ENCODE data around the gene LRCH4.
"Not testable (repeated sequence)": the region's sequence is repeated elsewhere in the genome, so short reads cannot be mapped to it uniquely, and the experiment has no call there.

Gene LRCH4

DNA sequence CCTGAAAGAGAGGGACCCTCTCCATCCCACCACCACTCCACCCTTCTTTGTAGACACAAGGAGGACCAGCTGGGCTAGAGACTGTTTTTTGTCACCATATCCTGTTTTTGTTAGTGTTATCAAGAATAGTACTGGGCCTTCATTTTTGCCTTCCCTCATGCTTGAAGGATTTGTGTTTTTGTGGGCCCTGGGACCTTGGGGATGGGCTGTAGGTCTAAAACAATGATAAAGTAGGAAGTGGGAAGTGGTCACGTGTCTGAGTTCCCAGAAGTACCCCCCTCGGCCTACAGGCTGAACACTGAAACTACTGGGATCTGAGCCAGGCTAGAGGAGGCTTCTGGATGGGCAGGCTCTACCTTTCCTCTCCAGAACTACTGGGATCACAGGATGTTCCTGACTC lies 38.1 kb downstream of the LRCH4 start:
- DNase-seq (ENCODE audit: insufficient read length, low spot score) (no peak), FAIRE-seq (no peak)
- TF ChIP-seq PAX5 (IDR thresholded peaks at IDR 0.05; ENCODE audit: insufficient read depth, low read length, severe bottlenecking) (no peak), POLR2AphosphoS5 (IDR thresholded peaks at IDR 0.05; ENCODE audit: low read depth, low read length) (no peak), TAF1 (IDR thresholded peaks at IDR 0.05; ENCODE audit: low read depth, low read length) (no peak), SPI1 (IDR thresholded peaks at IDR 0.05; ENCODE audit: low read depth, low read length) (peak; percentile 63)

DNA sequence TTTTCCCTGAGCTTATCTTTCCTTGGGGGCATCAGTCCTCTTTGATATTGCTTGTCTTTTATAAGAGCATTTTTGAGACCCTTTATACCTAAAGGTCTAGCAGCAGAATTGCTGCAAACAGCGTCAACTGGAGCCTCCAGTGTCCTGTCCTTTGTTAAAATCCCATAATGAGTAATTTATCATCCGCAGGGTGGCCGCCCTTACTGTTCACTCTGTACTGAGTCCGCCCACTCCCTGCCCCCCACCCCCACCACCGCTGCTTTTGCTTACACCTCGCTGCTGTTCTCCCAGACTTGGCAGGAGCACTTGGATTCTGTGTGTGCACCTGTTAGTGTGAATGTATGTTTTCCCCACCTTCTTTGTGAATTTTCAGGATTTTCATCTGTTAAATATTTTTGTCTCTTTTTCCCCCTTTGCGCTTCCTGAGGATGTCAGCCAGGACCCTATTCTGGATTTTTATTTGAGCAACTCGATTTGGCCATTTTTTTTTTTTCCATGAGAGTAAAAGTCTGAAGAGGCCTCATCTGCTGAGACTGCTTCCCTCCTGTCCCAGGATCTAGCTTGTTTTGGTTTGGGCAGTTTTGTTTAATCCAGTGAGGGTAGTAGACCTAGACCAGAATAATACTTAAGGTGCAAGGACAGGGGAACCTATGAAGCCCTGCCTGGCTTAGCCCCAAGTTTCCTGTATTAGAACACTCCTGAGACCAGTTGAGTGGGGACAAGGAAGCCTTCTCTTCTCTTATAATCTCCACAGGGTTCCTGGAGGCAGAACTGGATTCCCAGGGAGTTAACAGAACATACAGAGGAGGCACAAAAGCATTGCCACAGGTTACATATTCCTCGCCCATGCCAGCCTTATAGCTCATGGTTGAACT lies 38.8 kb downstream of the LRCH4 start:
- FAIRE-seq (no peak), DNase-seq (ENCODE audit: insufficient read length, low spot score) (no peak)
- no peak for TF ChIP-seq POLR2AphosphoS5 (IDR thresholded peaks at IDR 0.05; ENCODE audit: low read depth, low read length)
- no peak for TF ChIP-seq POU2F2 (IDR thresholded peaks at IDR 0.05; ENCODE audit: low read depth, low read length)
- no peak for TF ChIP-seq SPI1 (IDR thresholded peaks at IDR 0.05; ENCODE audit: low read depth, low read length)
- TF ChIP-seq POLR2A (IDR thresholded peaks at IDR 0.05; ENCODE audit: low read depth, low read length) = no peak
- no peak for TF ChIP-seq PAX5 (IDR thresholded peaks at IDR 0.05; ENCODE audit: insufficient read depth, low read length, severe bottlenecking)
- TF ChIP-seq TAF1 (IDR thresholded peaks at IDR 0.05; ENCODE audit: low read depth, low read length) = no peak

DNA sequence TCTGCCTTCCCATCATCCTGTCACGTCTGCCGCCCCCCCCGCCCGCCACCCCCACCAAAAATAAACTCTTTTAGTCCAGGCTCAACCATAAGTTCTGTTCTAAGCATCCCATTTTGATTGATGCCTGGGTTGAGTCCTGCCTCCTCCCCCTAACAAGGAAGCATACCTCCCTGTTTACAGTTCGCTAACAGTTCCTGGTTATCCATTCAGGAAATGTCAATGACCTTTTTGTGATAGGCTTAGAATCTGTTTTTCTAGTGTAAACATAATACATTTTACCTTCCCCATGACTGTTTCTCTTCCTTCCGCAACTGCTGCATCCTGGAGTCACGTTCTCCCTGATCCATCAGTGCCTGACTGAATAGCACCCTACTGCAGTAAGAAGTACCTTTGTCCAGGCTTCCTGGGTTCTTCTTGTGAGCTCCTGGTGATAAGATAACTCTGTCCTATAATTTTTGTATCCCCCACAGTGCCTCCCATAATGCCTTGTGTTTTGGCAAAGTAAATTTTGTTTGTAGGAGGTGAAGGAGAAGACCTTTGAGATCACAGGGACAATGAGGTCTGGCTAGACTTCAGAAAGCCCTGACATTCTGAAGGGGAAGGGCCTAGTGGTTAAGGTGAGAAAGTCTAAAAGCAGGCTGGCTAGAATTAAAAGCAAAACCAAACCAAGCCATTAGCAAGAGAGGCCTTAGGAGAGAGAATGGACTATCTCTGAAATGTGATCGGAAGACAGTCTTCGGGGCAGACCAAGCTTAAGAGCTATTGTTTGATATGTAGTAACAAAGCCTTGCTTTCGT lies 39.6 kb downstream of the LRCH4 start:
- no peak for DNase-seq (ENCODE audit: insufficient read length, low spot score)
- TF ChIP-seq POU2F2 (IDR thresholded peaks at IDR 0.05; ENCODE audit: low read depth, low read length) = no peak
- TF ChIP-seq SPI1 (IDR thresholded peaks at IDR 0.05; ENCODE audit: low read depth, low read length) = no peak
- TF ChIP-seq POLR2AphosphoS5 (IDR thresholded peaks at IDR 0.05; ENCODE audit: low read depth, low read length) = no peak
- TF ChIP-seq TAF1 (IDR thresholded peaks at IDR 0.05; ENCODE audit: low read depth, low read length) = no peak
- TF ChIP-seq POLR2A (IDR thresholded peaks at IDR 0.05; ENCODE audit: low read depth, low read length) = no peak
- TF ChIP-seq PAX5 (IDR thresholded peaks at IDR 0.05; ENCODE audit: insufficient read depth, low read length, severe bottlenecking) = no peak
- peak; percentile 5 for FAIRE-seq

DNA sequence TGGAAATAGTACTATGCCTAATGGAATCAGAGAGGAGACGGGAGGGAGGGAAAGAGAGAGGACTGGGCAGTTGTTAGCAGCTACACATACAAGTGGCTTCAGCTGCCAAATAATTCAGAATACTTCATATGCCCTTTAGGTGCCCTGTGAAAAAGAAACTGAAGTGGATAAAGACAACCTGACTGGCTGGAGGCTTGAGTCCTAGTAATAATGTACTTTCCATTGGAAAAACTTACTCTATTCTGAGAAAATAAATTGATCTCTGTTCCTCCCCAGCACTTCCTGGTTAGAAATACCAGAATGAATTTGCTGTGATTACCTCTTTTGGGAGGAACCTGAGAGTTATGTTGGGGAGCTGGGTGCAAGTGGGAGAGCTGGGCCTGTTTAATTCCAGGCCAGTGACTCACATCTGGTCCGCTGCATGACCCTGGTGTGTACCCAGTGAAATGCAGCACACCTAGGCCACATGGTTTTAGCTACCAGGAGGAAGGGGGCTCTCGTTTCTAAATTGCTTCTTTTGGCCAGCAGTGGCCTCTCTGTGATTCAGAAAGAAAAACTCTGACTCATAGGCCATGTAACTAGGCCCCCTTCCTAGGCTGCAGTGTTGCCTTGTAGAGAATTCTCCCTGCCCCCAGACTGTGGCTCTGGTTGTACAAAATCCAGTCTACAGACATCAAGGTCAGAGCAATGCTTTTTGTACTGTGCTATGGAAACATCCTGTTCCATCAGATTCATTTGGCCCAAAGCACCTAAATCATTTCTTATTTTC lies 40.4 kb downstream of the LRCH4 start:
- FAIRE-seq = peak; percentile 84
- no peak for DNase-seq (ENCODE audit: insufficient read length, low spot score)
- TF ChIP-seq POLR2AphosphoS5 (IDR thresholded peaks at IDR 0.05; ENCODE audit: low read depth, low read length) (peak; percentile 40; the same call in 1 of the 2 replicates), TAF1 (IDR thresholded peaks at IDR 0.05; ENCODE audit: low read depth, low read length) (peak; percentile 23; the same call in 1 of the 2 replicates), PAX5 (IDR thresholded peaks at IDR 0.05; ENCODE audit: insufficient read depth, low read length, severe bottlenecking) (no peak), POU2F2 (IDR thresholded peaks at IDR 0.05; ENCODE audit: low read depth, low read length) (no peak), POLR2A (IDR thresholded peaks at IDR 0.05; ENCODE audit: low read depth, low read length) (peak; percentile 57; the same call in 1 of the 2 replicates), SPI1 (IDR thresholded peaks at IDR 0.05; ENCODE audit: low read depth, low read length) (peak; percentile 75)

DNA sequence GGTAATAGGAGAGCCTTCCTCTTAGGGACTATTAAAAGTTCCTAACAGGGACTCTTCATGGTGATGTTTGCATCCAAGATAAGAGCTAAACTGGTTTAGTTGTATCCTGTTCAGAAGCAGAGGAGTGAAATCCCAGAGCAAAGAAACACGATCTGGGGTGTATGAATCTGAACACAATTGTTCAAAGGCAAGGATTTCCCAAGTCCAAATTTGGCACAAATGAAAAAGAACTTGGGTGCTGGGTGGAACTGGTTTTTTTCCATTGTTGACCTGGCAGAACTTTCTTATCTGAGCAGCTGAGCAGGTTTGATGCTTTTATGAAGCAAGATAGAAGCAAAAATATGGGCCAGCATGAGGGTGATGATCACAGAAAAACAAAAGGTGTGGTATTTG lies 41.0 kb downstream of the LRCH4 start:
- FAIRE-seq = no peak

DNA sequence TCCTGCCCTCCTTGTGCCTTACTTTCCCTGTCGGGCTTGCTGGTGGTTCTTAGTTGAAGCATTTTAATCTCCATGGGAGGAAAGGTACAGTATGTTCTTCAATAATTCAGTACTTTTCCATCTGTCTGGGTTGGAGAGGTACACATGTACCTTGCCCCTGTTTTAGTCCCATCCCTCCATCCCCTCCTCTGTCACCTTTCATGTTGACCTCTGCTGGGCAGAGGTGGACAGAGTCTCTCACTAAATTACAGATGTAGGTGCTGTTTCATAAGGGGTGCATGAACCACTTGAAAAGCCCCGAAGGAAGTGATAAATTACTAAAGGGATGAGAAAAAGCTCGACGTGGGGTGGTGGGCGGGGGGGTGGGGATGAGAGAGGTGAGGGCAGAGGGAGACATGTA lies 41.5 kb downstream of the LRCH4 start:
- DNase-seq (ENCODE audit: insufficient read length, low spot score) = no peak
- FAIRE-seq = no peak
- TF ChIP-seq POLR2AphosphoS5 (IDR thresholded peaks at IDR 0.05; ENCODE audit: low read depth, low read length) = no peak
- TF ChIP-seq SPI1 (IDR thresholded peaks at IDR 0.05; ENCODE audit: low read depth, low read length) = no peak; the same call in 1 of the 2 replicates
- TF ChIP-seq POLR2A (IDR thresholded peaks at IDR 0.05; ENCODE audit: low read depth, low read length) = no peak
- TF ChIP-seq POU2F2 (IDR thresholded peaks at IDR 0.05; ENCODE audit: low read depth, low read length) = no peak
- no peak for TF ChIP-seq TAF1 (IDR thresholded peaks at IDR 0.05; ENCODE audit: low read depth, low read length)
- TF ChIP-seq PAX5 (IDR thresholded peaks at IDR 0.05; ENCODE audit: insufficient read depth, low read length, severe bottlenecking) = no peak

More for the DNA sequence above, 41.0 kb downstream of the LRCH4 start:
- TF ChIP-seq PAX5 (IDR thresholded peaks at IDR 0.05; ENCODE audit: insufficient read depth, low read length, severe bottlenecking) = no peak
- TF ChIP-seq TAF1 (IDR thresholded peaks at IDR 0.05; ENCODE audit: low read depth, low read length) = no peak
- TF ChIP-seq POU2F2 (IDR thresholded peaks at IDR 0.05; ENCODE audit: low read depth, low read length) = no peak
- no peak; the same call in 1 of the 2 replicates for TF ChIP-seq POLR2A (IDR thresholded peaks at IDR 0.05; ENCODE audit: low read depth, low read length)
- TF ChIP-seq POLR2AphosphoS5 (IDR thresholded peaks at IDR 0.05; ENCODE audit: low read depth, low read length) = no peak
- no peak for TF ChIP-seq SPI1 (IDR thresholded peaks at IDR 0.05; ENCODE audit: low read depth, low read length)
- no peak for DNase-seq (ENCODE audit: insufficient read length, low spot score)

DNA sequence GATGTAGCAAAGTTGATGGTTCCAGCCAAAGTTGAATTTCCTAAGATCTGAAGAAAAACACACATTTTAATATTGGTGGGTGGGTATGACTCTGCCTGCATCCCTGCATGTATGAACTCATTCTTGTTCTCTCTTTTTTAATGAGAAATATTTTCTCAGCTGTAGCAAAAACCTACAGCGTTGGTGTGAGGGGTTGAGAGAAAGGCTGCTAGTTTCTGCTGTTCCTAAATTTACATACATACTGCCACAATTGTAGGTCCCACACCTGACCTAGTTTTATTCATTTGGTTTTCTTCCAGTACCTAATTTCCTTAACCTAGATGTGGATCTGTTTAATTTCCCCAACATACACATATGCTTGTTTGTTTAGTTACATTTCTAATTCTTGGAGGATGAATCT lies 42.3 kb downstream of the LRCH4 start:
- no peak for FAIRE-seq
- TF ChIP-seq POLR2AphosphoS5 (IDR thresholded peaks at IDR 0.05; ENCODE audit: low read depth, low read length) (no peak), PAX5 (IDR thresholded peaks at IDR 0.05; ENCODE audit: insufficient read depth, low read length, severe bottlenecking) (no peak), SPI1 (IDR thresholded peaks at IDR 0.05; ENCODE audit: low read depth, low read length) (no peak), TAF1 (IDR thresholded peaks at IDR 0.05; ENCODE audit: low read depth, low read length) (no peak), POLR2A (IDR thresholded peaks at IDR 0.05; ENCODE audit: low read depth, low read length) (no peak), POU2F2 (IDR thresholded peaks at IDR 0.05; ENCODE audit: low read depth, low read length) (no peak)

DNA sequence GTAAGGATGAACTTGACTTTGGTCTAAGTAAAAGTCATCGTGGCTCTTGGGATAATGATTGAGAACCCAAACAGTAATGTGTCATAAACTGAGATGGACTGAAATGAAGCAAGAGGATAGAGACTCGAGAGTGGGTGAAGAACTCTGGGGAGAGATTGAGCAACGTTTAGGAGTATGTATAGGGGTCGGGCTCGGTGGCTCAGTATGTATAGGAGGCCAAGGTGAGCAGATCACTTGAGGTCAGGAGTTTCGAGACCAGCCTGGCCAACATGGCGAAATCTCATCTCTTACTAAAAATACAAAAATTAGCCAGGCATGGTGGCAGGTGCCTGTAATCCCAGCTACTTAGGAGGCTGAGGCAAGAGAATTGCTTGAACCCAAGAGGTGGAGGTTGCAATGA lies 44.6 kb downstream of the LRCH4 start:
- not testable (repeated sequence) for FAIRE-seq; DNase-seq (ENCODE audit: insufficient read length, low spot score)

More for the DNA sequence above, 42.3 kb downstream of the LRCH4 start:
- no peak for DNase-seq (ENCODE audit: insufficient read length, low spot score)
